Measurements from ENCODE around the gene ACAP1. TPM values are rescaled to one million over a fixed set of nuclear protein-coding genes. Genes with fewer than 3 reads are reported as not detected.

The ACAP1 gene
- total and polyA plus RNA-seq, 4 donors: 1.1 to 7.4 (median 4.7) TPM

GRCh38 chr17:7290166-7290565 is 46.2 kb upstream of the ACAP1 start:
- Histone ChIP-seq H3K9me3 (ENCODE audit: control insufficient read depth in 4 of 4, low read length in 3 of 4) (no peaks in the 10 kb centered on the region), H3K4me1 (ENCODE audit: control insufficient read depth in 4 of 4, insufficient read depth in 4 of 4, low read length in 3 of 4) (peaks cover 6 to 15% (median 11%) of the 10 kb centered on the region in 4 donors), H3K27ac (ENCODE audit: low read depth in 1 of 2, low read length in 2 of 2) (no peak overlapping the region), H3K9ac (ENCODE audit: low read depth in 1 of 2, low read length in 2 of 2) (no peak overlapping the region), H3K36me3 (ENCODE audit: control insufficient read depth in 4 of 4, insufficient read depth in 3 of 4, low read depth in 1 of 4, low read length in 3 of 4) (no peaks in the 10 kb centered on the region), H3K4me3 (ENCODE audit: low read depth in 1 of 3, low read length in 3 of 3) (no peak overlapping the region), H3K27me3 (ENCODE audit: control insufficient read depth in 4 of 4, insufficient read depth in 4 of 4, low read length in 3 of 4) (no peaks in the 10 kb centered on the region)
- TF ChIP-seq FOXA1 (IDR thresholded peaks at IDR 0.05) (no peak), EGR1 (IDR thresholded peaks at IDR 0.05; ENCODE audit: low read depth in 2 of 2) (no peak), ZBTB33 (IDR thresholded peaks at IDR 0.05) (no peak), GABPA (IDR thresholded peaks at IDR 0.05 in 1 of 2, conservative IDR thresholded peaks at IDR 0.05 in 1 of 2) (no peak), MAX (IDR thresholded peaks at IDR 0.05) (no peak), JUND (IDR thresholded peaks at IDR 0.05) (no peak), FOXA2 (IDR thresholded peaks at IDR 0.05) (no peak), NR2F2 (IDR thresholded peaks at IDR 0.05) (no peak), ATF3 (IDR thresholded peaks at IDR 0.05) (no peak), RXRA (IDR thresholded peaks at IDR 0.05) (no peak), RAD21 (IDR thresholded peaks at IDR 0.05) (no peak), YY1 (IDR thresholded peaks at IDR 0.05) (no peak), SP1 (IDR thresholded peaks at IDR 0.05) (no peak), REST (IDR thresholded peaks at IDR 0.05) (no peak), CTCF (IDR thresholded peaks at IDR 0.05; ENCODE audit: low read depth, low read length, missing input control) (no peak), HNF4G (IDR thresholded peaks at IDR 0.05) (no peak), HNF4A (conservative IDR thresholded peaks at IDR 0.05) (no peak), TAF1 (conservative IDR thresholded peaks at IDR 0.05) (no peak)
- no peak for DNase-seq (ENCODE audit: low spot score)
- 94% methylated on average over 19 of the region's 19 CpGs for WGBS
